Measurements from ENCODE around the gene TRMT11. TPM values are rescaled to one million over a fixed set of nuclear protein-coding genes. Genes with fewer than 3 reads are reported as not detected.
"Not testable (repeated sequence)": the region's sequence is repeated elsewhere in the genome, so short reads cannot be mapped to it uniquely, and the experiment has no call there.

The TRMT11 gene
- 16.4 TPM for polyA plus RNA-seq (ENCODE audit: insufficient read length)

GRCh38 chr6:125986301-125987025 lies at the start of gene TRMT11:
Gene TRMT11, plus strand, starts transcription at chr6:125986540. Its CDS starts 11 bp downstream, at chr6:125986551.
- DNase-seq (ENCODE audit: low read depth), result peak; percentile 81

DNA sequence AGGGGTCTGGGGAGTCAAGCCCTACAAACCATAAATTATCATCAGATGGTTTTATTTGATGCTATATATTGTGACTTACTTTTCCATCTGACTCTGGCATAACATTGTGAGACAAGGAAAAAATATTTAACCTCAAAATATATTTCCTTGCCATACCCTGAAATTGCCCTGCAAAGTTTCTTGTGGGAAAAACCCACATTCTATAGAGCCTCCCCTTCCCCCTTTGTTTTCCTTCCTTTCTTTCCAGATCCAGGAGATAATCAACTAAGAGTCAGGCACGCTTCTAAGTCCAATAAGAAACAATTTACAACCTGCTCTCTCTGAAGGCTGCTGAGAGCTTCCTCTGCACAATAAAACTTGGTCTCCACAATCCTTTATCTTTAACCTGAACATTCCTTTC lies 47.3 kb upstream of the TRMT11 start:
- no peak for DNase-seq (ENCODE audit: low read depth)

DNA sequence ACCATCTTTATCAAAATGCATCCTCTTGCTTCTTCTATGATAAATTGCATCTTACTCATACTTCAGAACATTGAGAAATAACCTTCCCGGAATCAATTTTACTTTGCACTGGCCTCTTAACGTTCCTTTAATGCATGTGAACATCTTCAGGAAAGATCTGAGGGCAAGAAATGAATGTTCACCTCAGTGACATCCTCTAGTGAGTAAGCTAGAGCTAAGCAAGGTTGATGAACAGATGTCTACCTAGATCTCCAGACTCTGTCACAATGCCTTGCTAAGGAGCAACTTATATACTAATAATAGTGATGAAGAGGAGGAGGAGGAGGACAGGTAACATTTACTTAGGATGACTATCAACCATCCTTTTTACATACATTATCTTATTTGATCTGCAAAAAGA lies 46.5 kb upstream of the TRMT11 start:
- no peak for DNase-seq (ENCODE audit: low read depth)

- DNase-seq (ENCODE audit: low read depth), result no peak
Observed at GRCh38 chr6:125940247-125941041, 45.9 kb upstream of the TRMT11 start.

- no peak for DNase-seq (ENCODE audit: low read depth)
Observed at GRCh38 chr6:125942672-125943527, 43.4 kb upstream of the TRMT11 start.

- DNase-seq (ENCODE audit: low read depth), result no peak
Observed at GRCh38 chr6:125943528-125944433, 42.6 kb upstream of the TRMT11 start.

- DNase-seq (ENCODE audit: low read depth), result no peak
Observed at GRCh38 chr6:125944434-125944816, 41.9 kb upstream of the TRMT11 start.

GRCh38 chr6:125944896-125945295 lies 41.4 kb upstream of the TRMT11 start:
- DNase-seq (ENCODE audit: low read depth), result no peak

GRCh38 chr6:125945378-125946141 lies 40.8 kb upstream of the TRMT11 start:
- DNase-seq (ENCODE audit: low read depth), result no peak

DNA sequence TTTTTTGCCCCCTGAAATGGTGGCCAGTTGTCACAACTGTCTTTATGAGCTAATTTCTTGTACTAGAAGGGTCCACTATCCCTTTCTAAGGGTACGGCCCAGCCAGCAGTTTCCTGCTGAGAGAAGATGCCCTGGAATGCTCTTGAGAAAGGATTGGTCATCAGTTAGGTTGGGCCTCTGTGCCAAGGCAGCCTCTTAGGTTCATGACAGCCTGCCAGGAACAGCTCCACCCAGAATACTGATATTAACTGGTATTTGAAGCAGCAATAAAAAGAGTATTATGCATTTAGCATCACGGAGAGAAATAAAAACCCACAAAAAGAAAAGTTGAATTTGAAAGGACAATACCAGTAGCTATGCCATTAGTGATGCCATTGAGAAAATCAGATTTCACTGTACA lies 38.7 kb upstream of the TRMT11 start:
- no peak for DNase-seq (ENCODE audit: low read depth)

GRCh38 chr6:125948455-125948854 lies 37.9 kb upstream of the TRMT11 start:
- DNase-seq (ENCODE audit: low read depth), result no peak

DNA sequence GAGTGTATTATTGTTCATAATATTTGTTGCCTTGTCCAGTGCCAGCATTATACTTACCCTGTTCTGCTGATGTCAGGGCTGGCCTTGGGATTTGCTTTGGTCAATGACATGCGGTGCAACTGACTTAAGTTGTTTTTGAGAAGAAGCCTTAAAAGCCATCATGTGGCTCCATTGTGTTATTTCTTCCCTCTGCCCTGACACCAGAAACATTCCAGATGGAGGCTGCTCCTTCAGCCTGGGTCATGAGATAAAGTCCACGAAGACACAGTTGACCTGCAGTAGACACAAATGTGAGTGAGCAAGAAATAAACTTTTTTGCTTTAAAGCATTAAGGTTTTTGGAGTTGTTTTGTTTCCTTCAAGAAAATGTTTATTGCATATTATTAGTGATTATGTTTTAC lies 37.3 kb upstream of the TRMT11 start:
- DNase-seq (ENCODE audit: low read depth), result no peak

DNA sequence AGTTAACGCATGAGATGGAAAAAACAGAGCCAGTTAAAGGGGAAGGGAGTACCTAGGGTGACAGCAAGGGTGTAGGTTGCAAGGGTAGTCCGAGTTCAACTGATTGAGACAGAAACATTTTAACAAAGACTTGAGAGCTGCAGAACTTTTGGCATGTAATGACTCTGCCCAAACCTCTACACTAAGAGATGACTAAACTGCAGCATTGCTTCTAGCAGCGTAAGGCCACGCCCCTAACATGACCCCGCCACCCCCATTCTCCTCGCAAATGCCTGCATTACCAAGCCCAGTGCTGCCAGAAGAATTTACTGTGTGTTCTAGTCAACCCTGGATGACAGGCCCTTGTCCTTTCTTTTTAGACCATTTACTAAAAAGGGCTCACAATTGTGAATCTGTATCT lies 36.0 kb upstream of the TRMT11 start:
- DNase-seq (ENCODE audit: low read depth), result no peak

DNA sequence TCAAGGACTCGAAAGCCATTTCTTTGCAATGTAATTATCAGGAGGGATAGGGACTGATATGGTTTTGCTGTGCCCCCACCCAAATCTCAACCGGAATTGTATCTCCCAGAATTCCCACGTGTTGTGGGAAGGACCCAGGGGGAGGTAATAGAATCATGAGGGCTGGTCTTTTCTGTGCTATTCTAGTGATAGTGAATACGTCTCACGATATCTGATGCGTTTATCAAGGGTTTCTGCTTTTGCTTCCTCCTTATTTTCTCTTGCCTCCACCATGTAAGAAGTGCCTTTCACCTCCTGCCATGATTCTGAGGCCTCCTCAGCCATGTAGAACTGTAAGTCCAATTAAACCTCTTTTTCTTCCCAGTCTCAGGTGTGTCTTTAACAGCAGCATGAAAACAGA lies 35.6 kb upstream of the TRMT11 start:
- DNase-seq (ENCODE audit: low read depth), result not testable (repeated sequence)

DNA sequence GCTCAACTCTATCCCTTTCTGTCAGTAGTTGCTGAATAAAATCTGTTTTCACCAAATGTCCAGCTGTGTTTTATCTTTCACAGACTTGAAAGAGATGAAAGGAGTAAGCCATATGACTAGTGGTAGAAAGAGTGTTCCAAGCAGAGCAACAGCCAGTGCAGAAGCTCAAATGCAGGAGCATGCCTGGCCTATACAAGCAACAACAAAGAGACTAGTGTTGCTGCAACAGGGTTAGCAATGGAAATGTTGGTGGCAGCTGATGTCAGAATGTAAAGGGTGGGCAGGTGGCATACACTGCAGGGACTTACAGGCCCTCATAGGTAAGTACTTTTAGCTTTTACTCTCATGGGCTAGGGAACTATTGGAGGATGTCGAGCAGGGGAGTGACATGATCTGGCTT lies 35.0 kb upstream of the TRMT11 start:
- no peak for DNase-seq (ENCODE audit: low read depth)

DNA sequence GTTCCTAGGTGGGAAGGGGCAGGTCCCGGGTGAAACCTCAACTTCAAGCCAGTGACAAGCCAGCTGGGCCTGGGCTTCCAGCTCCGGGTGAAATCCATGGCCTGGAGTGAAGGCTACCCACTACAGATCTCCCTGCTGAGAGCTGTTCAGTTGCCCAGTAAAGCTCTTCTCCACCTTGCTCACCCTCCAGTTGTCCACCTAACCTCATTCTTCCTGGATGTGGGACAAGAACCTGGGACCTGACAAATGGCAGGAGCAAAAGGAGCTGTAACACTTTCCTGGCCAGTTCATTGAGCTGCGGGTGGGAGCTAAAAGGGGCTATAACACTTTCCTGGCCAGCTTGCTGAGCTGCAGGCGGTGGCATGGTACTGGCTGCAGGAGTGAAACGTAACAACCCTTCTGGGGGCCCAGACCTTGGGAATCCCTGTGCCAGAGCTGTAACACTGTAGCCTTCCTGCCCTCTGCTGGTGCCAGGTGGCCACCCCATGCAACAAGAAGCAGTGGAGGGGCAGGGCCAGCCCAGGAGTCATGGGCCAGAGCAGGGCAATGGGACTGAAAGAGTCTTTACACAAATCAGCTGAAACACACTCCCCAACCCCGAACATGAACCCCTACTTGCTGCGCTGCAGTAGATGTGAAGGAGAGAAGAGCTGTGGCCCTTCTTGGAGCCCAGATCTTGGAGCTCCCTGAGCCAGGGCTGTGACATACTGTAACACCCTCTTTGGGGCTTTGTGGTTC lies 33.4 kb upstream of the TRMT11 start:
- no peak for DNase-seq (ENCODE audit: low read depth)

DNA sequence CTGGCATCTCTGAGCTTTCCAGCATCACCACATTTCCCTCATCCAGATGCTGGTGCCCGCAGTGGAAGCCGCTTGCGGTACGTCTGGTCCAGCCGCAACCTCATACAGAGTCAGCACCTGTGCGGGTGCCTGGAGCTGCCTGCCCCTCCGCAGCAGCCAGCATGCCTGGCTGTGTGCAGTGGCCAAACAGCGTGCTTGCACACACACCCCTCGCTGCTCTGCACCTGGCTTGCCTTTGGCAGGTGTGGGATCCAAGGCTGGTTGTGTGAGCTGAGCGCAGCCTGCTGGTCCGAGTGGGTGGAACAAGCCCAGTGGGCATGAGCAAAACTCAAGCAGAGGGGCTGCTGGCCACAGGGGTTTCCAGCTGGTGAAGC lies 32.9 kb upstream of the TRMT11 start:
- DNase-seq (ENCODE audit: low read depth), result no peak

DNA sequence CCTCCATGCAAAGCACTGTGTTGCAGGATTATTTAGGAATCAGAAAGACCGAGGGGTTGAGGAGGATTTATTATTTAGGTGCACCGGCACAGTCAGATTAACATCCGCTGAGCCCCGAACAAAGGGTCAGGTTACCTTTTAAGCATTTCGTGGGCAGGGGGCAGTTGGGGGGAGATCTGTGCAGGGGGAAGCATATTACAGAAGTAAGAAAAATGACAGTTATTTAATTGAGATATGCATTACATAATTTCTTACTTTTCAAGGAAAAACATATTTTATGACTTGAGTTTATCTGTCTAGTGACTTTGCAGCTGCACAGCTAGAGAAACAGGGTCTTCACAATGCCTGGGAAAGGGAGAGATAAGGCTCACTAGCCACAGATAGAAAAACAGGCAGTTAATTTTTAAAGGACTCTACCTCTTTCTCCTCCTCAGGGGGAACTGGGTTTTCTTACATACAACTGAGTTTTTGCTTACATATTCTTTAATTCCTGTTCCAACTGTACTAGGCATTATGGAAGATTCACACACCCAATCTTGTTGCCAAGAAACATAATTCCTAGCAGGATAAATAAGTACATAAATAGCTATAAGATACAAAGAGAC lies 31.5 kb upstream of the TRMT11 start:
- DNase-seq (ENCODE audit: low read depth), result no peak

GRCh38 chr6:125955973-125956372 lies 30.4 kb upstream of the TRMT11 start:
- DNase-seq (ENCODE audit: low read depth), result no peak
